NCI-H2029 (cell line): ENCODE measurements around the gene NAPEPLD.
"Not testable (repeated sequence)": the region's sequence is repeated elsewhere in the genome, so short reads cannot be mapped to it uniquely, and the experiment has no call there.

Experiments
- DNase-seq: peaks from one replicate; lab custom pipeline; 2025; lab: John Stamatoyannopoulos, UW

Gene NAPEPLD

DNA sequence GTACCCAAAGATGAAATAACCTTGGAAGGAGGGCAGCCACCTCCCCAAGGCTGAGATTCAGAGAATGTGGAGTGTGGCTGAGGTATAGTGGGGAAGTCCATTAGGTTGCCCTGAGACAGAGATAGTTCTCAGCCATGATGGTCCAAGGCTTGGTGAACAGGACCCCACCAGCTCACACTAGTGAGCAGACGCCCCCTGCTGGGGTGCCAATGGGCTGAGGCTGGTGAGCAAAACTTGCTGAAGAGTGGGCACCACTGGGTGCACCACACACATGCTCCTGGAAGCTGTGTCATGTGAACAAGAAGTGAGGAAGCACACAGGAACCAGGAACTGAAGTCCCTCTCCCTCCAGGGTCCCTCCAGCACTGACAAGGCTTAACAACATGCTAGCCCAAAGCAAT lies 83.2 kb downstream of the NAPEPLD start:
- DNase-seq: no peak

- no peak for DNase-seq
Measured at GRCh38 chr7:103063895-103064294, 85.0 kb downstream of the NAPEPLD start.

- no peak for DNase-seq
Measured at GRCh38 chr7:103059471-103059870, 89.4 kb downstream of the NAPEPLD start.

- DNase-seq: no peak
Measured at GRCh38 chr7:103058122-103058521, 90.8 kb downstream of the NAPEPLD start.

GRCh38 chr7:103056006-103056405 lies 92.9 kb downstream of the NAPEPLD start:
- not testable (repeated sequence) for DNase-seq

GRCh38 chr7:103051519-103051918 lies 97.4 kb downstream of the NAPEPLD start:
- no peak for DNase-seq
